ENCODE measurements around the gene PLOD1. TPM values are rescaled to one million over a fixed set of nuclear protein-coding genes. Genes with fewer than 3 reads are reported as not detected.

Gene PLOD1
- total RNA-seq, 1 donor from 2014 or later: 80.7 TPM

DNA sequence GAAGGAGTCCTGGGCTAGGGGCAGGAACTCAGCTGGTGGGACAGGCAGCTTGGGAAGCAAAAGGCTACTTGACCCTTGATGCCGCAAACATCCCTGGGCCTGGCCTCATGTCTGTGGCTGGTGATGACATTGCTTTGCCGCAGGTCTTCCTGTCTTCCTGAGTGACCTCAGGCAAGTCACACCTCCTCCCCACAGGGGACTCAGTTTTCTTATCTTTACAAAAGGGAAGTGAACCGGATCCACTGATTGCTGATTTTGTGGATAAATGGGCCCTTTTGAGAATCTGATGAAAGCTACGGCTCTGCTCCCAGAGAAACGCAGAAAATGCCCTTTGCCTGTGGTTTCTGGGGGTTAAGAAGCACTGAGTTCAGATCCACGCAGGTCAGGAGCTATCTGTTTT, 20.7 kb downstream of the PLOD1 start:
- H3K36me3 Mint-ChIP-seq (ENCODE audit: insufficient read depth): peaks cover 12% of the 10 kb centered on the region
- DNase-seq (ENCODE audit: low spot score, unreplicated experiment): no peak
- H3K4me3 Mint-ChIP-seq (ENCODE audit: low read depth): no peak overlapping the region
- H3K27me3 Mint-ChIP-seq: no peaks in the 10 kb centered on the region
- H3K4me1 Mint-ChIP-seq (ENCODE audit: low read depth): no peaks in the 10 kb centered on the region
- no peak overlapping the region for H3K27ac Mint-ChIP-seq
- no peaks in the 10 kb centered on the region for H3K9me3 Mint-ChIP-seq (ENCODE audit: low read depth)
- TF ChIP-seq, protein P1, sequence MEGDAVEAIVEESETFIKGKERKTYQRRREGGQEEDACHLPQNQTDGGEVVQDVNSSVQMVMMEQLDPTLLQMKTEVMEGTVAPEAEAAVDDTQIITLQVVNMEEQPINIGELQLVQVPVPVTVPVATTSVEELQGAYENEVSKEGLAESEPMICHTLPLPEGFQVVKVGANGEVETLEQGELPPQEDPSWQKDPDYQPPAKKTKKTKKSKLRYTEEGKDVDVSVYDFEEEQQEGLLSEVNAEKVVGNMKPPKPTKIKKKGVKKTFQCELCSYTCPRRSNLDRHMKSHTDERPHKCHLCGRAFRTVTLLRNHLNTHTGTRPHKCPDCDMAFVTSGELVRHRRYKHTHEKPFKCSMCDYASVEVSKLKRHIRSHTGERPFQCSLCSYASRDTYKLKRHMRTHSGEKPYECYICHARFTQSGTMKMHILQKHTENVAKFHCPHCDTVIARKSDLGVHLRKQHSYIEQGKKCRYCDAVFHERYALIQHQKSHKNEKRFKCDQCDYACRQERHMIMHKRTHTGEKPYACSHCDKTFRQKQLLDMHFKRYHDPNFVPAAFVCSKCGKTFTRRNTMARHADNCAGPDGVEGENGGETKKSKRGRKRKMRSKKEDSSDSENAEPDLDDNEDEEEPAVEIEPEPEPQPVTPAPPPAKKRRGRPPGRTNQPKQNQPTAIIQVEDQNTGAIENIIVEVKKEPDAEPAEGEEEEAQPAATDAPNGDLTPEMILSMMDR (IDR thresholded peaks at IDR 0.05; ENCODE audit: unreplicated experiment): no peak

DNA sequence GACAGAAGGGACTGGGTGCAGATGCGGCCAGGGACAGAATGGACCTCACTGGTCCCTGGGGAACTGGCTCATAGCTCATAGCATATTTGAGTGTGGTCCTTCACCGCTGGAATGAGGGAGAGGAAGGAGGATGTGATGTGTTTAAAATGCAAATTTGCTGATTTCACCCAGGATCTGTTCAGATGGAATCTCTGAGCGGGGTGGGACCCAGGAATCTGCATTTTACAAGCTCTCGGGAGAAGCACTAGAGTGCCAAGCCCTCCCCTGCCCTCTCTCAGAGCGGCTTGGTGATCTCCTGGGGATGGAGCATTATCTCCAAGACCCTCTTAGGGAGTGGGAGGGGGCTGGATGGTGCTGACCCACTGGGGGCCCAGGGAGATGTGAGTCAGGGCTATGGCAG, 22.9 kb downstream of the PLOD1 start:
- no peak overlapping the region for H3K27ac Mint-ChIP-seq

DNA sequence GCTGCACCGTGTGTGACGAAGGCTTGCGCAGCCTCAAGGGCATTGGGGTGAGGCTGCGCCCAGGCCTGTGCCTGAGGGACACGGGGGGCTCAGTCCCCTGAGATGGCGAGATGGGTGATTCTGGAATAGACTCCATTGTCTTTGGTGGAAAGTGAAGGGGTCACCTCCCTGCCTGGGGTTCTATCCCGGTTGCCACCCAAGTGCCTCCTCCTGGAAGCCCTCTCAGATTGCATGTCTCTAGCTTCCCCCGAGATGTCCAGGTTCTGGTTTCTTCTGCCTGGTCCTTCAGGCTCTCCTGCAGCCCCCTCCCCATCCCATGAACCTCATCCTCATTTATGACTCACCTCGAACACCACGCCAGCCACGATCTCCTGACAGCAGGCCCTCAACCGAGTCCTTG, 23.4 kb downstream of the PLOD1 start:
- TF ChIP-seq, protein P1 (IDR thresholded peaks at IDR 0.05; ENCODE audit: unreplicated experiment): no peak
- no peak for DNase-seq (ENCODE audit: low spot score, unreplicated experiment)
- Mint-ChIP-seq H3K27ac (no peak overlapping the region), H3K36me3 (ENCODE audit: insufficient read depth) (peaks cover 8% of the 10 kb centered on the region), H3K9me3 (ENCODE audit: low read depth) (no peaks in the 10 kb centered on the region), H3K27me3 (no peaks in the 10 kb centered on the region), H3K4me1 (ENCODE audit: low read depth) (no peaks in the 10 kb centered on the region), H3K4me3 (ENCODE audit: low read depth) (no peak overlapping the region)

More for the DNA sequence above, 22.9 kb downstream of the PLOD1 start:
- TF ChIP-seq, protein P1 (IDR thresholded peaks at IDR 0.05; ENCODE audit: unreplicated experiment): no peak
- Mint-ChIP-seq H3K36me3 (ENCODE audit: insufficient read depth) (peaks cover 8% of the 10 kb centered on the region), H3K9me3 (ENCODE audit: low read depth) (no peaks in the 10 kb centered on the region), H3K27me3 (no peaks in the 10 kb centered on the region), H3K4me1 (ENCODE audit: low read depth) (no peaks in the 10 kb centered on the region), H3K4me3 (ENCODE audit: low read depth) (no peak overlapping the region)
- DNase-seq (ENCODE audit: low spot score, unreplicated experiment): no peak

DNA sequence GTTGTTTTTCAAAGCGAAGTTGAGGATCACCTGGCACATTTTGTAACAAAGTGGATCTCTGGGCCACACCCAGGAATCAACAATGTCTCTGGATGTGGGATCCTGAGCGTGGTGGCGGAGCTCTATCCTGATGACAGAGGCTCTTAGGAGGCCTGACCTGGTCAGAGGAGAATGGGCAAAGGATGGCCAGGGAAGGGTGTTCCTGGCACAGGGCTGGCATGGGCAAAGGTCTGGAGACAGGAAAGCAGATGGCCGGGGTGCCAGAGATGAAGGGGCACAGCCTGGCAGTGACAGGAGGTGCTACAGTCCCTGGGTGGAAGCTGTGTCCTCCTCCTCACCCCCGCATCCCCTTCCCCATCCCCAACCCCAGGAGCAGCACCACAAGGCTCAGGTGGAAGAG, 25.8 kb downstream of the PLOD1 start:
- Mint-ChIP-seq H3K9me3 (ENCODE audit: low read depth) (no peaks in the 10 kb centered on the region), H3K27ac (no peak overlapping the region), H3K4me3 (ENCODE audit: low read depth) (no peak overlapping the region), H3K27me3 (no peaks in the 10 kb centered on the region), H3K36me3 (ENCODE audit: insufficient read depth) (peaks cover 11% of the 10 kb centered on the region), H3K4me1 (ENCODE audit: low read depth) (no peaks in the 10 kb centered on the region)
- no peak for DNase-seq (ENCODE audit: low spot score, unreplicated experiment)
- TF ChIP-seq, protein P1 (IDR thresholded peaks at IDR 0.05; ENCODE audit: unreplicated experiment): no peak

DNA sequence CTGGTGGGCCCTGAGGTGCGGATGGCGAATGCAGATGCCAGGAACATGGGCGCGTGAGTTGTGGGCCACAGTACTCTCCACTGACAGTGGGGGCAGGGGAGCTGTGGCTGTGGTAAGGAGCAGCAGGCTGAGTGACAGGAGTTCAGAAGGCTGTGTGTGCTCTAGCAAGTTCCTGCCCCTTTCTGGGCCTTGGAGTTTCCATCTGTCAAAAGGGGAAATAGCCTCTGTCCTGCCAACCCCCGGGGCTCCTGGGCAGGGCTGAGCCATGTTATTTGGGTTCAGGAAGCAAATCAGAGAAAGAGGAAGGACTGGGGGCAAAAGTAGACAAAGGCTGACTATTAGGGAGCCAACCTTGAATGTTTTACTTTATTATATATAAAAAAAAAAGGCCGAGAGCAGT, 26.2 kb downstream of the PLOD1 start:
- no peak overlapping the region for H3K27ac Mint-ChIP-seq
- no peaks in the 10 kb centered on the region for H3K27me3 Mint-ChIP-seq
- TF ChIP-seq, protein P1 (IDR thresholded peaks at IDR 0.05; ENCODE audit: unreplicated experiment): no peak
- no peak overlapping the region for H3K4me3 Mint-ChIP-seq (ENCODE audit: low read depth)
- H3K36me3 Mint-ChIP-seq (ENCODE audit: insufficient read depth): peaks cover 11% of the 10 kb centered on the region
- no peaks in the 10 kb centered on the region for H3K9me3 Mint-ChIP-seq (ENCODE audit: low read depth)
- no peak for DNase-seq (ENCODE audit: low spot score, unreplicated experiment)
- no peaks in the 10 kb centered on the region for H3K4me1 Mint-ChIP-seq (ENCODE audit: low read depth)
